Tibial nerve (tissue), 4 donors: Measurements from ENCODE around the gene TCF4. TPM values are rescaled to one million over a fixed set of nuclear protein-coding genes. Genes with fewer than 3 reads are reported as not detected.

Source experiments
- DNase-seq, 2 donors: peaks; one replicate each; pipeline ENCODE4 v3.0.0-alpha.2; 2019; ENCODE audit warnings: low spot score in 2 of 2
- H3K27ac ChIP-seq, 4 donors: fragments of 200-600 bp; sonication (generic) in 3 of 4; one replicate each; pipeline ENCODE4 v1.5.1; 2017 to 2019; ENCODE audit warnings: mild to moderate bottlenecking in 1 of 4
- H3K27me3 ChIP-seq, 2 donors: fragments of 200-600 bp; sonication (generic) in 1 of 2; one replicate each; pipeline versions ENCODE4 v1.5.1 to v1.6.0; 2017 to 2019
- H3K36me3 ChIP-seq, 3 donors: fragments of 200-600 bp; sonication (generic); one replicate each; pipeline ENCODE4 v1.5.1; 2018 to 2019
- H3K4me1 ChIP-seq, 4 donors: fragments of 200-600 bp; sonication (generic) in 3 of 4; one replicate each; pipeline ENCODE4 v1.5.1; 2017 to 2019
- H3K4me3 ChIP-seq, 4 donors: fragments of 200-600 bp; sonication (generic) in 3 of 4; one replicate each; pipeline ENCODE4 v1.5.1; 2017 to 2019; ENCODE audit warnings: mild to moderate bottlenecking in 1 of 4, moderate library complexity in 1 of 4
- H3K9me3 ChIP-seq, 4 donors: fragments of 200-600 bp; sonication (generic) in 3 of 4; one replicate each; pipeline ENCODE4 v1.5.1; 2017 to 2019
- CTCF ChIP-seq, 5 experiments: fragments of 200-600 bp in 3 of 5; fragments of 450-650 bp in 2 of 5; sonication (generic) in 3 of 5; IDR thresholded peaks; one replicate each; pipeline ENCODE4 v1.5.1; 2016 to 2019; ENCODE audit warnings: antibody characterized with exemption in 5 of 5, mild to moderate bottlenecking in 3 of 5, moderate library complexity in 2 of 5
- EP300 ChIP-seq, 2 donors: sonication (generic); formaldehyde crosslinking; IDR thresholded peaks; one replicate each; pipeline ENCODE4 v1.6.1; 2017; ENCODE audit warnings: antibody characterized with exemption in 2 of 2, mild to moderate bottlenecking in 1 of 2
- POLR2A ChIP-seq, 2 donors: fragments of 450-650 bp; IDR thresholded peaks; one replicate each; pipeline ENCODE4 v1.6.1; 2017; ENCODE audit warnings: antibody characterized with exemption in 2 of 2, mild to moderate bottlenecking in 2 of 2, moderate library complexity in 2 of 2
- WGBS, 2 donors: methylation state at CpG; one replicate each; pipeline ENCODE4 v1.1.5; 2018; 5-methylcytosine and 5-hydroxymethylcytosine counted together
- total RNA-seq, 4 donors: library from RNA; depleted of rRNA; stranded (reverse); fragments of >200 nt; gene quantifications; one replicate each; pipeline ENCODE4 v1.1.0, GENCODE V29; 2016

The TCF4 gene
- total RNA-seq, 4 donors from 2014 or later, result 100 to 157 (median 114) TPM

- TF ChIP-seq POLR2A (IDR thresholded peaks at IDR 0.05), result no peak
- no peak for TF ChIP-seq CTCF (IDR thresholded peaks at IDR 0.05)
- TF ChIP-seq EP300 (IDR thresholded peaks at IDR 0.05), result no peak
- Histone ChIP-seq H3K27me3 (no peaks in the 10 kb centered on the region), H3K4me1 (no peaks in the 10 kb centered on the region), H3K36me3 (no peaks in the 10 kb centered on the region), H3K27ac (no peak overlapping the region), H3K9me3 (no peaks in the 10 kb centered on the region), H3K4me3 (no peak overlapping the region)
- DNase-seq, result no peak
- 84 to 87% methylated on average over 4 of the region's 4 CpGs for WGBS, 2 donors
Observed at GRCh38 chr18:55555395-55556027, 32.5 kb downstream of the TCF4 start.

GRCh38 chr18:55552526-55553189, 35.3 kb downstream of the TCF4 start:
- no peaks in the 10 kb centered on the region for H3K9me3 ChIP-seq
- H3K27me3 ChIP-seq, result no peaks in the 10 kb centered on the region
- TF ChIP-seq EP300 (IDR thresholded peaks at IDR 0.05) (no peak), POLR2A (IDR thresholded peaks at IDR 0.05) (no peak), CTCF (IDR thresholded peaks at IDR 0.05) (no peak)
- no peak overlapping the region for H3K4me3 ChIP-seq
- DNase-seq, result no peak
- no peak overlapping the region for H3K27ac ChIP-seq
- H3K4me1 ChIP-seq, result peaks cover 0 to 6% (median 0%) of the 10 kb centered on the region in 4 donors
- 88 to 92% methylated on average over 11 of the region's 11 CpGs for WGBS, 2 donors
- no peaks in the 10 kb centered on the region for H3K36me3 ChIP-seq

- Histone ChIP-seq H3K4me3 (no peak overlapping the region), H3K27me3 (no peaks in the 10 kb centered on the region), H3K9me3 (no peaks in the 10 kb centered on the region), H3K36me3 (no peaks in the 10 kb centered on the region), H3K27ac (no peak overlapping the region), H3K4me1 (peaks cover 0 to 19% (median 0%) of the 10 kb centered on the region in 4 donors)
- WGBS, 2 donors, result 96 to 97% methylated on average over 8 of the region's 8 CpGs
- no peak for DNase-seq
- no peak for TF ChIP-seq POLR2A (IDR thresholded peaks at IDR 0.05)
- TF ChIP-seq EP300 (IDR thresholded peaks at IDR 0.05), result no peak
- no peak for TF ChIP-seq CTCF (IDR thresholded peaks at IDR 0.05)
Observed at GRCh38 chr18:55551227-55551626, 36.8 kb downstream of the TCF4 start.

- Histone ChIP-seq H3K27me3 (no peaks in the 10 kb centered on the region), H3K9me3 (no peaks in the 10 kb centered on the region), H3K36me3 (no peaks in the 10 kb centered on the region), H3K27ac (no peak overlapping the region), H3K4me3 (no peak overlapping the region), H3K4me1 (peaks cover 0 to 22% (median 0%) of the 10 kb centered on the region in 4 donors)
- no peak for DNase-seq
- TF ChIP-seq EP300 (IDR thresholded peaks at IDR 0.05) (no peak), POLR2A (IDR thresholded peaks at IDR 0.05) (no peak), CTCF (IDR thresholded peaks at IDR 0.05) (no peak)
- 82 to 84% methylated on average over 8 of the region's 8 CpGs for WGBS, 2 donors
Observed at GRCh38 chr18:55550471-55550870, 37.5 kb downstream of the TCF4 start.

GRCh38 chr18:55549474-55550104, 38.4 kb downstream of the TCF4 start:
- Histone ChIP-seq H3K36me3 (no peaks in the 10 kb centered on the region), H3K9me3 (no peaks in the 10 kb centered on the region), H3K27me3 (no peaks in the 10 kb centered on the region), H3K27ac (no peak overlapping the region), H3K4me1 (peaks cover 0 to 22% (median 0%) of the 10 kb centered on the region in 4 donors), H3K4me3 (no peak overlapping the region)
- TF ChIP-seq POLR2A (IDR thresholded peaks at IDR 0.05), result no peak
- 96% methylated on average over 5 of the region's 5 CpGs for WGBS, 2 donors
- DNase-seq, result no peak
